ENCODE data around the gene GLP2R. TPM values are rescaled to one million over a fixed set of nuclear protein-coding genes. Genes with fewer than 3 reads are reported as not detected.

The GLP2R gene
- total RNA-seq, 2 donors from 2014 or later: not detected

GRCh38 chr17:9798008-9798407, 27.7 kb upstream of the GLP2R start:
- Mint-ChIP-seq H3K4me3 (no peak overlapping the region), H3K27me3 (ENCODE audit: insufficient read depth) (peaks cover 15% of the 10 kb centered on the region), H3K4me1 (no peaks in the 10 kb centered on the region), H3K9me3 (no peaks in the 10 kb centered on the region), H3K36me3 (ENCODE audit: low read depth) (no peaks in the 10 kb centered on the region), H3K27ac (no peak overlapping the region)
- Histone ChIP-seq H3K27me3 (ENCODE audit: control insufficient read depth, insufficient read depth, low read length, poor library complexity, severe bottlenecking) (no peaks in the 10 kb centered on the region), H3K36me3 (ENCODE audit: control insufficient read depth, insufficient read depth, low read length) (no peaks in the 10 kb centered on the region), H3K9ac (ENCODE audit: extremely low read depth, low read length, poor library complexity, severe bottlenecking) (no peak overlapping the region), H3K4me3 (ENCODE audit: low read length) (no peak overlapping the region), H3K9me3 (ENCODE audit: control insufficient read depth, low read length) (no peaks in the 10 kb centered on the region), H3K27ac (ENCODE audit: low read depth, low read length) (no peak overlapping the region), H3K4me1 (ENCODE audit: control insufficient read depth, insufficient read depth, low read length) (no peaks in the 10 kb centered on the region)
- DNase-seq: no peak
- peak; percentile 57 for TF ChIP-seq CTCF (conservative IDR thresholded peaks at IDR 0.05)
- WGBS, 2 experiments (ENCODE audit: insufficient coverage in 1 of 2, insufficient read length in 1 of 2): 78 to 89% methylated on average over 3 of the region's 3 CpGs

GRCh38 chr17:9798724-9799123, 27.0 kb upstream of the GLP2R start:
- 97 to 100% methylated on average over 2 to 7 of the region's 7 CpGs for WGBS, 2 experiments (ENCODE audit: insufficient coverage in 1 of 2, insufficient read length in 1 of 2)
- Mint-ChIP-seq H3K27me3 (ENCODE audit: insufficient read depth) (peaks cover 15% of the 10 kb centered on the region), H3K4me3 (no peak overlapping the region), H3K4me1 (no peaks in the 10 kb centered on the region), H3K27ac (no peak overlapping the region), H3K36me3 (ENCODE audit: low read depth) (no peaks in the 10 kb centered on the region), H3K9me3 (no peaks in the 10 kb centered on the region)
- Histone ChIP-seq H3K9me3 (ENCODE audit: control insufficient read depth, low read length) (no peaks in the 10 kb centered on the region), H3K27me3 (ENCODE audit: control insufficient read depth, insufficient read depth, low read length, poor library complexity, severe bottlenecking) (no peaks in the 10 kb centered on the region), H3K36me3 (ENCODE audit: control insufficient read depth, insufficient read depth, low read length) (no peaks in the 10 kb centered on the region), H3K9ac (ENCODE audit: extremely low read depth, low read length, poor library complexity, severe bottlenecking) (no peak overlapping the region), H3K27ac (ENCODE audit: low read depth, low read length) (no peak overlapping the region), H3K4me3 (ENCODE audit: low read length) (no peak overlapping the region), H3K4me1 (ENCODE audit: control insufficient read depth, insufficient read depth, low read length) (no peaks in the 10 kb centered on the region)
- no peak for TF ChIP-seq CTCF (conservative IDR thresholded peaks at IDR 0.05)
- DNase-seq: no peak

GRCh38 chr17:9801505-9801904, 24.2 kb upstream of the GLP2R start:
- 86% methylated on average over 2 of the region's 2 CpGs; no CpG with 5 or more reads in 1 of the 2 experiments for WGBS, 2 experiments (ENCODE audit: insufficient coverage in 1 of 2, insufficient read length in 1 of 2)
- DNase-seq: no peak
- Histone ChIP-seq H3K4me1 (ENCODE audit: control insufficient read depth, insufficient read depth, low read length) (no peaks in the 10 kb centered on the region), H3K27me3 (ENCODE audit: control insufficient read depth, insufficient read depth, low read length, poor library complexity, severe bottlenecking) (no peaks in the 10 kb centered on the region), H3K27ac (ENCODE audit: low read depth, low read length) (no peak overlapping the region), H3K4me3 (ENCODE audit: low read length) (no peak overlapping the region), H3K36me3 (ENCODE audit: control insufficient read depth, insufficient read depth, low read length) (no peaks in the 10 kb centered on the region), H3K9ac (ENCODE audit: extremely low read depth, low read length, poor library complexity, severe bottlenecking) (no peak overlapping the region), H3K9me3 (ENCODE audit: control insufficient read depth, low read length) (no peaks in the 10 kb centered on the region)
- no peak for TF ChIP-seq CTCF (conservative IDR thresholded peaks at IDR 0.05)
- H3K4me3 Mint-ChIP-seq: no peak overlapping the region
- no peaks in the 10 kb centered on the region for H3K36me3 Mint-ChIP-seq (ENCODE audit: low read depth)
- H3K27ac Mint-ChIP-seq: no peak overlapping the region
- no peaks in the 10 kb centered on the region for H3K4me1 Mint-ChIP-seq
- no peaks in the 10 kb centered on the region for H3K9me3 Mint-ChIP-seq
- peaks cover 10% of the 10 kb centered on the region for H3K27me3 Mint-ChIP-seq (ENCODE audit: insufficient read depth)
